WTC11 (cell line): ENCODE data around the gene COMMD10. TPM values are rescaled to one million over a fixed set of nuclear protein-coding genes. Genes with fewer than 3 reads are reported as not detected.

Source experiments
- ATAC-seq: fragments of 200-7000 bp; cut with Tn5 transposase; 2 replicates; pipeline ENCODE4 v1.10.0; 2021; ENCODE audit warnings: mild to moderate bottlenecking, moderate library complexity
- CTCF ChIA-PET: fragments of 300-600 bp; sonication (Branson Sonifier 250); formaldehyde crosslinking; loops from one replicate; lab custom pipeline; 2021; ENCODE audit warnings: antibody characterized with exemption; lab: Charles Lee
- POLR2A ChIA-PET: fragments of 350-600 bp; sonication (Branson Sonifier 250); formaldehyde crosslinking; loops from one replicate; lab custom pipeline; 2021; ENCODE audit warnings: antibody characterized with exemption; lab: Charles Lee
- DNase-seq: peaks from one replicate; pipeline ENCODE4 v3.0.0; 2021; ENCODE audit warnings: low spot score
- H3K27ac Mint-ChIP-seq: 2 replicates; pipeline ENCODE4 v1.8.0; 2021; ENCODE audit warnings: mixed read lengths
- H3K27me3 Mint-ChIP-seq: 2 replicates; pipeline ENCODE4 v1.8.0; 2021; ENCODE audit warnings: low read depth, mild to moderate bottlenecking, moderate library complexity, mixed read lengths
- H3K36me3 Mint-ChIP-seq: 2 replicates; pipeline ENCODE4 v1.8.0; 2021; ENCODE audit warnings: mixed read lengths
- H3K4me1 Mint-ChIP-seq: 2 replicates; pipeline ENCODE4 v1.8.0; 2022; ENCODE audit warnings: mixed read lengths
- H3K4me3 Mint-ChIP-seq: 2 replicates; pipeline ENCODE4 v1.8.0; 2021; ENCODE audit warnings: mild to moderate bottlenecking, moderate library complexity, mixed read lengths
- H3K9me3 Mint-ChIP-seq: 2 replicates; pipeline ENCODE4 v1.8.0; 2021; ENCODE audit warnings: mixed read lengths
- ATF2 ChIP-seq: sonication (generic); formaldehyde crosslinking; IDR thresholded peaks from 2 replicates; pipeline ENCODE4 v1.8.1; 2022; ENCODE audit warnings: low read depth, missing genetic modification reagents, borderline replicate concordance
- ATF6 ChIP-seq: sonication (generic); formaldehyde crosslinking; IDR thresholded peaks from 2 replicates; pipeline ENCODE4 v1.8.1; 2023; ENCODE audit warnings: mild to moderate bottlenecking, missing genetic modification reagents
- CTCF ChIP-seq: fragments of 200-600 bp; IDR thresholded peaks from 2 replicates; pipeline ENCODE4 v1.8.0; 2022; ENCODE audit warnings: antibody characterized with exemption
- ERG ChIP-seq: fragments of 250-450 bp; sonication (Bioruptor Pico); IDR thresholded peaks from 2 replicates; pipeline ENCODE4 v1.8.0; 2021; ENCODE audit warnings: mild to moderate bottlenecking
- FOXP4 ChIP-seq: sonication (generic); formaldehyde crosslinking; IDR thresholded peaks from 2 replicates; pipeline ENCODE4 v1.8.0; 2022; ENCODE audit warnings: mild to moderate bottlenecking, missing genetic modification reagents
- GRHL2 ChIP-seq: fragments of 250-450 bp; sonication (Bioruptor Pico); IDR thresholded peaks from 2 replicates; pipeline ENCODE4 v1.8.0; 2022; ENCODE audit warnings: mild to moderate bottlenecking, moderate library complexity; ENCODE audit not compliant: insufficient replicate concordance, severe bottlenecking
- IRF2 ChIP-seq: sonication (generic); formaldehyde crosslinking; IDR thresholded peaks from 2 replicates; pipeline ENCODE4 v1.8.0; 2022; ENCODE audit warnings: low read depth, missing genetic modification reagents, borderline replicate concordance
- JUN ChIP-seq: sonication (generic); formaldehyde crosslinking; IDR thresholded peaks from 2 replicates; pipeline ENCODE4 v1.8.0; 2023; ENCODE audit warnings: mild to moderate bottlenecking, missing genetic modification reagents
- PRDM15 ChIP-seq: sonication (generic); formaldehyde crosslinking; IDR thresholded peaks from 2 replicates; pipeline ENCODE4 v1.8.0; 2022; ENCODE audit warnings: missing genetic modification reagents
- RORB ChIP-seq: fragments of 250-450 bp; sonication (Bioruptor Pico); IDR thresholded peaks from 2 replicates; pipeline ENCODE4 v1.9.0; 2021; ENCODE audit warnings: mild to moderate bottlenecking
- USF1 ChIP-seq: sonication (generic); formaldehyde crosslinking; IDR thresholded peaks from 2 replicates; pipeline ENCODE4 v1.8.0; 2022; ENCODE audit warnings: mild to moderate bottlenecking, missing genetic modification reagents
- ZNF512 ChIP-seq: sonication (generic); formaldehyde crosslinking; IDR thresholded peaks from 2 replicates; pipeline ENCODE4 v1.8.1; 2022; ENCODE audit warnings: missing genetic modification reagents, borderline replicate concordance
- ZSCAN18 ChIP-seq: fragments of 250-450 bp; sonication (Bioruptor Pico); IDR thresholded peaks from 2 replicates; pipeline ENCODE4 v2.1.2; 2022; ENCODE audit warnings: mild to moderate bottlenecking, moderate library complexity
- total RNA-seq: library from RNA; stranded (reverse); gene quantifications from 3 replicates; pipeline ENCODE4 v1.2.3, GENCODE V29; 2021

The COMMD10 gene
- total RNA-seq, 1 experiment from 2014 or later: 34.5 TPM

- POLR2A ChIA-PET: no interaction called here
- no peak for ATAC-seq
- no peaks in the 10 kb centered on the region for H3K27me3 Mint-ChIP-seq
- TF ChIP-seq ERG (CRISPR knock-in tag) (no peak), ATF6 (no peak), ATF2 (no peak), ZSCAN18 (no peak), USF1 (no peak), PRDM15 (CRISPR knock-in tag) (no peak), IRF2 (CRISPR knock-in tag) (no peak), RORB (CRISPR knock-in tag) (no peak), GRHL2 (CRISPR knock-in tag) (no peak), FOXP4 (no peak), CTCF (no peak), JUN (CRISPR knock-in tag) (no peak), ZNF512 (CRISPR knock-in tag) (no peak)
- TF ChIP-seq, all 79 proteins: peak for 0
- Mint-ChIP-seq H3K36me3 (peaks cover 16% of the 10 kb centered on the region), H3K9me3 (no peaks in the 10 kb centered on the region), H3K4me3 (no peak overlapping the region), H3K27ac (no peak overlapping the region), H3K4me1 (peaks cover 15% of the 10 kb centered on the region)
- CTCF ChIA-PET: no interaction called here
- DNase-seq: no peak
These were observed 3.2 kb downstream of the COMMD10 start for GRCh38 chr5:116088062-116088461.
